H54 (cell line): Measurements from ENCODE around the gene DLK1.

Experiments
- DNase-seq: peaks from one replicate; pipeline ENCODE4 v3.0.0; 2011; ENCODE audit warnings: low spot score, mixed read lengths; ENCODE audit not compliant: insufficient read length
- FAIRE-seq: peaks from 3 replicates; lab custom pipeline; 2011; peaks lifted over from hg19 to GRCh38; lab: Jason Lieb, UNC
- POLR2A ChIP-seq: IDR thresholded peaks from 2 replicates; pipeline ENCODE4 v1.6.1; 2011; ENCODE audit warnings: low read depth, mild to moderate bottlenecking, low read length

Gene DLK1

GRCh38 chr14:100713705-100714104 lies 13.0 kb upstream of the DLK1 start:
- DNase-seq (no peak), FAIRE-seq (no peak)
- no peak for TF ChIP-seq POLR2A

- TF ChIP-seq POLR2A, result no peak
- FAIRE-seq, result no peak
- DNase-seq, result no peak
Measured at GRCh38 chr14:100714258-100714892, 12.3 kb upstream of the DLK1 start.

GRCh38 chr14:100715332-100715731 lies 11.4 kb upstream of the DLK1 start:
- FAIRE-seq (no peak), DNase-seq (no peak)
- no peak for TF ChIP-seq POLR2A

- FAIRE-seq (no peak), DNase-seq (no peak)
- no peak for TF ChIP-seq POLR2A
Measured at GRCh38 chr14:100715803-100716202, 10.9 kb upstream of the DLK1 start.

GRCh38 chr14:100717386-100717785 lies 9.3 kb upstream of the DLK1 start:
- TF ChIP-seq POLR2A, result no peak
- FAIRE-seq (no peak), DNase-seq (no peak)

GRCh38 chr14:100719976-100720520 lies 6.6 kb upstream of the DLK1 start:
- no peak for TF ChIP-seq POLR2A
- FAIRE-seq, result no peak
- no peak for DNase-seq

- FAIRE-seq (no peak), DNase-seq (no peak)
- no peak for TF ChIP-seq POLR2A
Measured at GRCh38 chr14:100721568-100721967, 5.1 kb upstream of the DLK1 start.

- no peak for FAIRE-seq
Measured at GRCh38 chr14:100722367-100722766, 4.3 kb upstream of the DLK1 start.

GRCh38 chr14:100723135-100723829 lies 3.4 kb upstream of the DLK1 start:
- no peak for TF ChIP-seq POLR2A
- FAIRE-seq, result no peak

More at GRCh38 chr14:100722367-100722766, 4.3 kb upstream of the DLK1 start:
- no peak for TF ChIP-seq POLR2A
- DNase-seq, result no peak

GRCh38 chr14:100723830-100724437 lies 2.8 kb upstream of the DLK1 start:
- no peak for TF ChIP-seq POLR2A
- FAIRE-seq, result no peak

More at GRCh38 chr14:100723135-100723829, 3.4 kb upstream of the DLK1 start:
- no peak for DNase-seq

GRCh38 chr14:100724536-100724935 lies 2.2 kb upstream of the DLK1 start:
- no peak for DNase-seq
- no peak for TF ChIP-seq POLR2A
- no peak for FAIRE-seq

More at GRCh38 chr14:100723830-100724437, 2.8 kb upstream of the DLK1 start:
- no peak for DNase-seq

- TF ChIP-seq POLR2A, result no peak
- DNase-seq, result no peak
- FAIRE-seq, result no peak
Measured at GRCh38 chr14:100725587-100726387, 905 bp upstream of the DLK1 start.

- FAIRE-seq (no peak), DNase-seq (no peak)
- no peak for TF ChIP-seq POLR2A
Measured at GRCh38 chr14:100727086-100727872, 587 bp downstream of the DLK1 start.
